Adrenal gland (tissue), 12 donors: ENCODE measurements around the gene PRSS53. TPM values are rescaled to one million over a fixed set of nuclear protein-coding genes. Genes with fewer than 3 reads are reported as not detected.
A peak's percentile ranks its signal among the peaks of the same experiment; 100 is the strongest.

Source experiments
- DNase-seq, 7 donors: peaks; one replicate each; pipeline ENCODE4 v3.0.0-alpha.2; 2019 to 2020
- H3K27ac ChIP-seq, 5 donors: fragments of 200-600 bp; sonication (generic) in 4 of 5; 1 replicate in 3 of 5; 2 replicates in 2 of 5; pipeline versions ENCODE4 v1.5.1 to v1.8.0; 2016 to 2020; ENCODE audit warnings: mild to moderate bottlenecking in 1 of 5
- H3K27me3 ChIP-seq: fragments of 200-600 bp; 2 replicates; pipeline ENCODE4 v1.8.0; 2021
- H3K36me3 ChIP-seq, 2 donors: fragments of 200-600 bp; replicated peaks in 1 of 2; 1 replicate in 1 of 2; 2 replicates in 1 of 2; pipeline versions ENCODE4 v1.5.1 to v1.8.0; 2018 to 2022
- H3K4me1 ChIP-seq, 2 donors: fragments of 200-600 bp; replicated peaks in 1 of 2; 1 replicate in 1 of 2; 2 replicates in 1 of 2; pipeline versions ENCODE4 v1.5.1 to v1.8.0; 2018 to 2021
- H3K4me3 ChIP-seq, 4 donors: fragments of 200-600 bp; sonication (generic) in 3 of 4; one replicate each; pipeline ENCODE4 v1.5.1; 2016 to 2018
- H3K9me3 ChIP-seq, 3 donors: fragments of 200-600 bp; sonication (generic) in 1 of 3; replicated peaks in 1 of 3; 1 replicate in 2 of 3; 2 replicates in 1 of 3; pipeline versions ENCODE4 v1.5.1 to v1.8.0; 2016 to 2021
- POLR2A ChIP-seq, 2 donors: fragments of 450-650 bp; IDR thresholded peaks; one replicate each; pipeline ENCODE4 v1.6.1; 2017; ENCODE audit warnings: antibody characterized with exemption in 2 of 2, mild to moderate bottlenecking in 2 of 2, moderate library complexity in 1 of 2
- WGBS, 4 donors: extraction: QIAGEN DNeasy Blood & Tissue Kit in 2 of 4; methylation state at CpG; one replicate each; pipeline versions ENCODE4 v1.1.5 to v1.1.7; 2013 to 2017; 5-methylcytosine and 5-hydroxymethylcytosine counted together
- intact Hi-C, 2 donors: fragments of 100-400 bp; cut with DNase I; formaldehyde crosslinking; loops; one replicate each; pipeline versions ENCODE4 v1.14.1 to v1.15.0; 2022 to 2023
- polyA plus RNA-seq, 3 donors: library from polyadenylated mRNA; stranded (reverse); fragments of 200-250 nt in 2 of 3; fragments of 350-450 nt in 1 of 3; fragmentation: Illumina TruSeq in 1 of 3; extraction: RNeasy Lipid Tissue Mini Kit (QIAGEN cat#74804) in 1 of 3; gene quantifications; one replicate each; pipeline ENCODE4 v1.2.3, GENCODE V29; 2013 to 2014
- total RNA-seq, 9 donors: library from RNA; depleted of rRNA in 4 of 9; stranded (reverse); fragments of >200 nt in 4 of 9; fragments of 120-200 nt in 1 of 9; fragmentation: NEBNext Ultra II Directional in 1 of 9; extraction: Animal tissue kit (Norgen Biotek cat#: 25700) in 1 of 9; gene quantifications; one replicate each; pipeline versions ENCODE4 v1.1.0 to v1.2.4, GENCODE V29; 2013 to 2023
- TF ChIP-seq, protein P1 (sequence below), 6 experiments: fragments of 450-650 bp in 4 of 6; fragments of 200-600 bp in 2 of 6; sonication (generic) in 1 of 6; IDR thresholded peaks; 1 replicate in 5 of 6; 2 replicates in 1 of 6; pipeline versions ENCODE4 v1.5.1 to v1.8.0; 2016 to 2021; ENCODE audit warnings: antibody characterized with exemption in 6 of 6, mild to moderate bottlenecking in 2 of 6, moderate library complexity in 1 of 6
- donor health status: healthy with polysubstance abuse.
- donor health status: Bipolar disorder and iron deficiency.
- donor health status: DM: yes; HTN: yes; CAD: no.
- donor health status: DM: no; HTN: no; CAD: no.
- donor health status: DM: no; HTN: no; CAD: no.
- donor health status: DM: yes; HTN: yes; CAD: no.

PRSS53 gene
- total and polyA plus RNA-seq, 12 donors: 0.18 to 11.0 (median 1.1) TPM

DNA sequence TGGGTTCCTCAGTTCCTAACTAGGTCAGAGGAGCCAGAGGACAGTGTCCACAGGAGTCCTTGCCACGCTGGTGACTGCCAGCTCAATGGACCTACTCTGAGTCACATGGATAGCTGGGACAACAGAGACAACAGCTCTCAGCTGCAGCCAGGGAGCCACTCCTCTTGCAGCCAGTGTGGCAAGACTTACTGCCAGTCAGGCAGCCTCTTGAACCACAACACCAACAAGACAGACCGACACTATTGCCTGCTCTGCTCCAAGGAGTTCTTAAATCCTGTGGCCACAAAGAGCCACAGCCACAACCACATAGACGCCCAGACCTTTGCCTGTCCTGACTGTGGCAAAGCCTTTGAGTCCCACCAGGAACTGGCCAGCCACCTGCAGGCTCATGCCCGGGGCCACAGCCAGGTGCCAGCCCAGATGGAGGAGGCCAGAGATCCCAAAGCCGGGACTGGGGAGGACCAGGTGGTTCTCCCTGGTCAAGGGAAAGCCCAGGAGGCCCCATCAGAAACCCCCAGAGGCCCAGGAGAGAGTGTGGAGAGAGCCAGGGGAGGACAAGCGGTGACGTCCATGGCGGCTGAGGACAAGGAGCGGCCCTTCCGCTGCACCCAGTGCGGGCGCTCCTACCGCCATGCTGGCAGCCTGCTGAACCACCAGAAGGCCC lies 7.9 kb downstream of the PRSS53 start:
- no peak for DNase-seq
- no peak overlapping the region for H3K27ac ChIP-seq
- WGBS, 4 donors: 87 to 95% (median 93%) methylated on average over 3 to 13 of the region's 13 CpGs
- H3K36me3 ChIP-seq: peaks cover 0 to 51% of the 10 kb centered on the region in 2 donors
- H3K4me3 ChIP-seq: no peak overlapping the region
- H3K4me1 ChIP-seq: no peaks in the 10 kb centered on the region
- H3K27me3 ChIP-seq: no peaks in the 10 kb centered on the region
- intact Hi-C loops: loop anchor here in 1 of 2 donors (10.0 kb wide), 1 partner anchor 64 kb away; no protein-coding TSS in a partner anchor
- H3K9me3 ChIP-seq: no peaks in the 10 kb centered on the region
- TF ChIP-seq, protein P1, sequence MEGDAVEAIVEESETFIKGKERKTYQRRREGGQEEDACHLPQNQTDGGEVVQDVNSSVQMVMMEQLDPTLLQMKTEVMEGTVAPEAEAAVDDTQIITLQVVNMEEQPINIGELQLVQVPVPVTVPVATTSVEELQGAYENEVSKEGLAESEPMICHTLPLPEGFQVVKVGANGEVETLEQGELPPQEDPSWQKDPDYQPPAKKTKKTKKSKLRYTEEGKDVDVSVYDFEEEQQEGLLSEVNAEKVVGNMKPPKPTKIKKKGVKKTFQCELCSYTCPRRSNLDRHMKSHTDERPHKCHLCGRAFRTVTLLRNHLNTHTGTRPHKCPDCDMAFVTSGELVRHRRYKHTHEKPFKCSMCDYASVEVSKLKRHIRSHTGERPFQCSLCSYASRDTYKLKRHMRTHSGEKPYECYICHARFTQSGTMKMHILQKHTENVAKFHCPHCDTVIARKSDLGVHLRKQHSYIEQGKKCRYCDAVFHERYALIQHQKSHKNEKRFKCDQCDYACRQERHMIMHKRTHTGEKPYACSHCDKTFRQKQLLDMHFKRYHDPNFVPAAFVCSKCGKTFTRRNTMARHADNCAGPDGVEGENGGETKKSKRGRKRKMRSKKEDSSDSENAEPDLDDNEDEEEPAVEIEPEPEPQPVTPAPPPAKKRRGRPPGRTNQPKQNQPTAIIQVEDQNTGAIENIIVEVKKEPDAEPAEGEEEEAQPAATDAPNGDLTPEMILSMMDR (IDR thresholded peaks at IDR 0.05): no peak
- TF ChIP-seq POLR2A (IDR thresholded peaks at IDR 0.05): no peak

DNA sequence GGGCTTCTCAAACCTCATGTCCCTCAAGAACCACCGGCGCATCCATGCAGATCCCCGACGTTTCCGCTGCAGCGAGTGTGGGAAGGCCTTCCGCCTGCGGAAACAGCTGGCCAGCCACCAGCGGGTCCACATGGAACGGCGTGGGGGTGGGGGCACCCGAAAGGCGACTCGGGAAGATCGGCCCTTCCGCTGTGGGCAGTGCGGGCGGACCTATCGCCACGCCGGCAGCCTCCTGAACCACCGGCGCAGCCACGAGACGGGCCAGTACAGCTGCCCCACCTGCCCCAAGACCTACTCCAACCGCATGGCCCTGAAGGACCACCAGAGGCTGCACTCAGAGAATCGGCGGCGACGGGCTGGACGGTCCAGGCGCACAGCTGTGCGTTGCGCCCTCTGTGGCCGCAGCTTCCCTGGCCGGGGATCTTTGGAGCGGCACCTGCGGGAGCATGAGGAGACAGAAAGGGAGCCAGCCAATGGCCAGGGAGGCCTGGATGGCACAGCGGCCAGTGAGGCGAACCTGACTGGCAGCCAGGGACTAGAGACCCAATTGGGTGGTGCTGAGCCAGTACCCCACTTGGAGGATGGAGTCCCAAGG lies 8.6 kb downstream of the PRSS53 start:
- Histone ChIP-seq H3K4me3 (no peak overlapping the region), H3K4me1 (peaks cover 0 to 6% of the 10 kb centered on the region in 2 donors), H3K36me3 (peaks cover 0 to 51% of the 10 kb centered on the region in 2 donors), H3K9me3 (no peaks in the 10 kb centered on the region), H3K27ac (no peak overlapping the region), H3K27me3 (no peaks in the 10 kb centered on the region)
- no peak for TF ChIP-seq POLR2A (IDR thresholded peaks at IDR 0.05)
- TF ChIP-seq, protein P1 (IDR thresholded peaks at IDR 0.05): no peak
- peak in 2 of 7 donors; percentile 18 to 29 for DNase-seq
- intact Hi-C loops: loop anchor here in 1 of 2 donors (10.0 kb wide), 1 partner anchor 65 kb away; no protein-coding TSS in a partner anchor
- WGBS, 4 donors: 93 to 99% (median 96%) methylated on average over 11 to 40 of the region's 40 CpGs

DNA sequence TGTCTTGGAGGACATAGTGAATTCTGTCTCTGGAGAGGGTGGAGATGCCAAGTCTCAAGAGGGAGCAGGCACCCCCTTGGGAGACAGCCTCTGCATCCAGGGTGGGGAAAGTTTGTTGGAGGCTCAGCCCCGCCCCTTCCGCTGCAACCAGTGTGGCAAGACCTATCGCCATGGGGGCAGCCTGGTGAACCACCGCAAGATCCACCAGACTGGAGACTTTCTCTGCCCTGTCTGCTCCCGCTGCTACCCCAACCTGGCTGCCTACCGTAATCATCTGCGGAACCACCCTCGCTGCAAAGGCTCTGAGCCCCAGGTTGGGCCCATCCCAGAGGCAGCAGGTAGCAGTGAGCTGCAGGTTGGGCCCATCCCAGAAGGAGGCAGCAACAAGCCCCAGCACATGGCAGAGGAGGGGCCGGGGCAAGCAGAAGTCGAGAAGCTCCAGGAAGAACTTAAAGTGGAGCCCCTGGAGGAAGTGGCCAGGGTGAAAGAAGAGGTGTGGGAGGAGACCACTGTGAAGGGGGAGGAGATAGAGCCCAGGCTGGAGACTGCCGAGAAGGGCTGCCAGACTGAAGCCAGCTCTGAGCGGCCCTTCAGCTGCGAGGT lies 9.3 kb downstream of the PRSS53 start:
- DNase-seq: no peak
- Histone ChIP-seq H3K27me3 (no peaks in the 10 kb centered on the region), H3K9me3 (no peaks in the 10 kb centered on the region), H3K4me1 (peaks cover 3 to 12% of the 10 kb centered on the region in 2 donors), H3K36me3 (peaks cover 0 to 51% of the 10 kb centered on the region in 2 donors), H3K27ac (no peak overlapping the region), H3K4me3 (no peak overlapping the region)
- TF ChIP-seq POLR2A (IDR thresholded peaks at IDR 0.05): no peak
- WGBS, 4 donors: 82 to 91% (median 89%) methylated on average over 8 to 13 of the region's 13 CpGs
- intact Hi-C loops: no loop called here

DNA sequence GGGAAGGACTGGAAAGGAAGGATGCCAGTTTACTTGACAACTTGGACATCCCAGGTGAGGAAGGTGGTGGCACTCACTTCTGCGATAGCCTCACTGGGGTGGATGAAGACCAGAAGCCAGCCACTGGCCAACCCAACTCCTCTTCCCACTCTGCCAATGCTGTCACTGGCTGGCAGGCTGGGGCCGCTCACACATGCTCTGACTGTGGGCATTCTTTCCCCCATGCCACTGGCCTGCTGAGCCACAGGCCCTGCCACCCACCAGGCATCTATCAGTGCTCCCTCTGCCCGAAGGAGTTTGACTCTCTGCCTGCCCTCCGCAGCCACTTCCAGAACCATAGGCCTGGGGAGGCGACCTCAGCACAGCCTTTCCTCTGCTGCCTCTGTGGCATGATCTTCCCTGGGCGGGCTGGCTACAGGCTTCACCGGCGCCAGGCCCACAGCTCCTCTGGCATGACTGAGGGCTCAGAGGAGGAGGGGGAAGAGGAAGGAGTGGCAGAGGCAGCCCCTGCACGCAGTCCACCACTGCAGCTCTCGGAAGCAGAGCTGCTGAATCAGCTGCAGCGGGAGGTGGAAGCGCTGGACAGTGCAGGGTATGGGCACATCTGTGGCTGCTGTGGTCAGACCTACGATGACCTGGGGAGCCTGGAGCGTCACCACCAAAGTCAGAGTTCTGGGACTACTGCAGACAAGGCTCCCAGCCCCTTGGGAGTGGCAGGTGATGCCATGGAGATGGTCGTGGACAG lies 10.0 kb downstream of the PRSS53 start:
- WGBS, 4 donors: 87 to 94% (median 93%) methylated on average over 4 to 15 of the region's 15 CpGs
- no peak overlapping the region for H3K4me3 ChIP-seq
- no peak for DNase-seq
- H3K36me3 ChIP-seq: peaks cover 0 to 51% of the 10 kb centered on the region in 2 donors
- H3K27me3 ChIP-seq: no peaks in the 10 kb centered on the region
- no peaks in the 10 kb centered on the region for H3K9me3 ChIP-seq
- no peak overlapping the region for H3K27ac ChIP-seq
- intact Hi-C loops: no loop called here
- no peak for TF ChIP-seq POLR2A (IDR thresholded peaks at IDR 0.05)
- TF ChIP-seq, protein P1 (IDR thresholded peaks at IDR 0.05): no peak
- peaks cover 3 to 12% of the 10 kb centered on the region in 2 donors for H3K4me1 ChIP-seq
